ENCODE measurements around the gene THBS1.

The THBS1 gene

DNA sequence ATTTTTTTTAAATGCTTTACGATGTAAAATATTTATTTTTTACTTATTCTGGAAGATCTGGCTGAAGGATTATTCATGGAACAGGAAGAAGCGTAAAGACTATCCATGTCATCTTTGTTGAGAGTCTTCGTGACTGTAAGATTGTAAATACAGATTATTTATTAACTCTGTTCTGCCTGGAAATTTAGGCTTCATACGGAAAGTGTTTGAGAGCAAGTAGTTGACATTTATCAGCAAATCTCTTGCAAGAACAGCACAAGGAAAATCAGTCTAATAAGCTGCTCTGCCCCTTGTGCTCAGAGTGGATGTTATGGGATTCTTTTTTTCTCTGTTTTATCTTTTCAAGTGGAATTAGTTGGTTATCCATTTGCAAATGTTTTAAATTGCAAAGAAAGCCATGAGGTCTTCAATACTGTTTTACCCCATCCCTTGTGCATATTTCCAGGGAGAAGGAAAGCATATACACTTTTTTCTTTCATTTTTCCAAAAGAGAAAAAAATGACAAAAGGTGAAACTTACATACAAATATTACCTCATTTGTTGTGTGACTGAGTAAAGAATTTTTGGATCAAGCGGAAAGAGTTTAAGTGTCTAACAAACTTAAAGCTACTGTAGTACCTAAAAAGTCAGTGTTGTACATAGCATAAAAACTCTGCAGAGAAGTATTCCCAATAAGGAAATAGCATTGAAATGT lies 15.6 kb downstream of the THBS1 start:
- no peaks in the 10 kb centered on the region for H3K36me3 ChIP-seq (replicated peaks; ENCODE audit: insufficient read depth, low read length)

DNA sequence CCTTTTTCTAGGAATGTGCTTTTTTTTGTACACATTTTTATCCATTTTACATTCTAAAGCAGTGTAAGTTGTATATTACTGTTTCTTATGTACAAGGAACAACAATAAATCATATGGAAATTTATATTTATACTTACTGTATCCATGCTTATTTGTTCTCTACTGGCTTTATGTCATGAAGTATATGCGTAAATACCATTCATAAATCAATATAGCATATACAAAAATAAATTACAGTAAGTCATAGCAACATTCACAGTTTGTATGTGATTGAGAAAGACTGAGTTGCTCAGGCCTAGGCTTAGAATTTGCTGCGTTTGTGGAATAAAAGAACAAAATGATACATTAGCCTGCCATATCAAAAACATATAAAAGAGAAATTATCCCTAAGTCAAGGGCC lies 16.5 kb downstream of the THBS1 start:
- no peak for TF ChIP-seq EZH2phosphoT487 (IDR thresholded peaks at IDR 0.05; ENCODE audit: low read length)
- TF ChIP-seq, protein P1, sequence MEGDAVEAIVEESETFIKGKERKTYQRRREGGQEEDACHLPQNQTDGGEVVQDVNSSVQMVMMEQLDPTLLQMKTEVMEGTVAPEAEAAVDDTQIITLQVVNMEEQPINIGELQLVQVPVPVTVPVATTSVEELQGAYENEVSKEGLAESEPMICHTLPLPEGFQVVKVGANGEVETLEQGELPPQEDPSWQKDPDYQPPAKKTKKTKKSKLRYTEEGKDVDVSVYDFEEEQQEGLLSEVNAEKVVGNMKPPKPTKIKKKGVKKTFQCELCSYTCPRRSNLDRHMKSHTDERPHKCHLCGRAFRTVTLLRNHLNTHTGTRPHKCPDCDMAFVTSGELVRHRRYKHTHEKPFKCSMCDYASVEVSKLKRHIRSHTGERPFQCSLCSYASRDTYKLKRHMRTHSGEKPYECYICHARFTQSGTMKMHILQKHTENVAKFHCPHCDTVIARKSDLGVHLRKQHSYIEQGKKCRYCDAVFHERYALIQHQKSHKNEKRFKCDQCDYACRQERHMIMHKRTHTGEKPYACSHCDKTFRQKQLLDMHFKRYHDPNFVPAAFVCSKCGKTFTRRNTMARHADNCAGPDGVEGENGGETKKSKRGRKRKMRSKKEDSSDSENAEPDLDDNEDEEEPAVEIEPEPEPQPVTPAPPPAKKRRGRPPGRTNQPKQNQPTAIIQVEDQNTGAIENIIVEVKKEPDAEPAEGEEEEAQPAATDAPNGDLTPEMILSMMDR (IDR thresholded peaks at IDR 0.05; ENCODE audit: low read length) = no peak
- no peak for TF ChIP-seq EZH2 (optimal IDR thresholded peaks at IDR 0.05; ENCODE audit: low read depth, low read length)
- Histone ChIP-seq H3K4me1 (ENCODE audit: low read length) (no peaks in the 10 kb centered on the region), H3K27me3 (replicated peaks; ENCODE audit: insufficient read depth, low read length) (no peaks in the 10 kb centered on the region), H3F3A (ENCODE audit: insufficient read depth, low read length) (no peaks in the 10 kb centered on the region), H3K4me2 (ENCODE audit: low read depth, low read length) (no peak overlapping the region), H3K79me2 (ENCODE audit: low read length) (no peaks in the 10 kb centered on the region), H3K9ac (ENCODE audit: low read length) (no peak overlapping the region), H3K4me3 (ENCODE audit: low read length) (no peak overlapping the region), H3K9me2 (replicated peaks; ENCODE audit: insufficient read depth, low read length) (no peaks in the 10 kb centered on the region), H3K9me3 (replicated peaks; ENCODE audit: insufficient read depth, low read length) (no peaks in the 10 kb centered on the region), H2AFZ (ENCODE audit: low read length) (no peak overlapping the region), H3K36me3 (replicated peaks; ENCODE audit: insufficient read depth, low read length) (no peaks in the 10 kb centered on the region), H3K27ac (ENCODE audit: low read length) (no peak overlapping the region), H4K20me1 (ENCODE audit: insufficient read depth, low read length) (no peaks in the 10 kb centered on the region)
- no peak for DNase-seq

More for the DNA sequence above, 15.6 kb downstream of the THBS1 start:
- H2AFZ ChIP-seq (ENCODE audit: low read length) = no peak overlapping the region
- no peak overlapping the region for H3K4me3 ChIP-seq (ENCODE audit: low read length)
- no peaks in the 10 kb centered on the region for H3K4me1 ChIP-seq (ENCODE audit: low read length)
- no peaks in the 10 kb centered on the region for H3K79me2 ChIP-seq (ENCODE audit: low read length)
- no peak overlapping the region for H3K27ac ChIP-seq (ENCODE audit: low read length)
- H3K4me2 ChIP-seq (ENCODE audit: low read depth, low read length) = no peak overlapping the region
- H3F3A ChIP-seq (ENCODE audit: insufficient read depth, low read length) = no peaks in the 10 kb centered on the region
- H3K27me3 ChIP-seq (replicated peaks; ENCODE audit: insufficient read depth, low read length) = no peaks in the 10 kb centered on the region
- H3K9me3 ChIP-seq (replicated peaks; ENCODE audit: insufficient read depth, low read length) = no peaks in the 10 kb centered on the region
- no peak for DNase-seq
- TF ChIP-seq, protein P1 (IDR thresholded peaks at IDR 0.05; ENCODE audit: low read length) = no peak
- TF ChIP-seq EZH2phosphoT487 (IDR thresholded peaks at IDR 0.05; ENCODE audit: low read length) (no peak), EZH2 (optimal IDR thresholded peaks at IDR 0.05; ENCODE audit: low read depth, low read length) (no peak)
- no peaks in the 10 kb centered on the region for H3K9me2 ChIP-seq (replicated peaks; ENCODE audit: insufficient read depth, low read length)
- no peaks in the 10 kb centered on the region for H4K20me1 ChIP-seq (ENCODE audit: insufficient read depth, low read length)
- H3K9ac ChIP-seq (ENCODE audit: low read length) = no peak overlapping the region

DNA sequence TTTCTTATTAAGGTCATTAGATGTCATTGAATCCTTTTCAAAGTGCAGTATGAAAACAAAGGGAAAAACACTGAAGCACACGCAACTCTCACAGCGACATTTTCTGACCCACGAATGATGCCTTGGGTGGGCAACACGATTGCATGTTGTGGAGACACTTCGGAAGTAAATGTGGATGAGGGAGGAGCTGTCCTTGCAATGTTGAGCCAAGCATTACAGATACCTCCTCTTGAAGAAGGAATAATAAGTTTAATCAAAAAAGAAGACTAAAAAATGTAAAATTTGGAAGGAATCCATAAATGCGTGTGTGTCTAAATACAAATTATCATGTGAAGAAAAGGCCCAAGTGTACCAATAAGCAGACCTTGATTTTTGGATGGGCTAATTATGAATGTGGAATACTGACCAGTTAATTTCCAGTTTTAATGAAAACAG lies 16.9 kb downstream of the THBS1 start:
- H4K20me1 ChIP-seq (ENCODE audit: insufficient read depth, low read length) = no peaks in the 10 kb centered on the region
- no peak overlapping the region for H3K4me2 ChIP-seq (ENCODE audit: low read depth, low read length)
- no peak overlapping the region for H3K27ac ChIP-seq (ENCODE audit: low read length)
- TF ChIP-seq EZH2 (optimal IDR thresholded peaks at IDR 0.05; ENCODE audit: low read depth, low read length) = no peak
- no peak for TF ChIP-seq EZH2phosphoT487 (IDR thresholded peaks at IDR 0.05; ENCODE audit: low read length)
- TF ChIP-seq, protein P1 (IDR thresholded peaks at IDR 0.05; ENCODE audit: low read length) = no peak
- H2AFZ ChIP-seq (ENCODE audit: low read length) = no peak overlapping the region
- no peak for DNase-seq
- H3K27me3 ChIP-seq (replicated peaks; ENCODE audit: insufficient read depth, low read length) = no peaks in the 10 kb centered on the region
- no peak overlapping the region for H3K9ac ChIP-seq (ENCODE audit: low read length)
- H3K36me3 ChIP-seq (replicated peaks; ENCODE audit: insufficient read depth, low read length) = no peaks in the 10 kb centered on the region
- H3K79me2 ChIP-seq (ENCODE audit: low read length) = no peaks in the 10 kb centered on the region
- no peak overlapping the region for H3K4me3 ChIP-seq (ENCODE audit: low read length)
- H3K4me1 ChIP-seq (ENCODE audit: low read length) = no peaks in the 10 kb centered on the region
- H3K9me3 ChIP-seq (replicated peaks; ENCODE audit: insufficient read depth, low read length) = no peaks in the 10 kb centered on the region
- no peaks in the 10 kb centered on the region for H3K9me2 ChIP-seq (replicated peaks; ENCODE audit: insufficient read depth, low read length)
- no peaks in the 10 kb centered on the region for H3F3A ChIP-seq (ENCODE audit: insufficient read depth, low read length)

All from MM.1S (cell line).